Right cardiac atrium (tissue), 5 donors: ENCODE data around the gene PRR5. TPM values are rescaled to one million over a fixed set of nuclear protein-coding genes. Genes with fewer than 3 reads are reported as not detected.

Source experiments
- ATAC-seq, 2 donors: fragments of 200-7000 bp; cut with Tn5 transposase; one replicate each; pipeline versions ENCODE4 v1.8.0 to v1.9.1; 2020; ENCODE audit warnings: moderate library complexity in 2 of 2, mild to moderate bottlenecking in 1 of 2
- DNase-seq, 3 donors: peaks; one replicate each; pipeline ENCODE4 v3.0.0-alpha.2; 2020
- H3K27ac ChIP-seq: one replicate; pipeline ENCODE4 v1.5.1; 2013; ENCODE audit warnings: mild to moderate bottlenecking, low read length, control low read depth, moderate library complexity
- H3K27me3 ChIP-seq: one replicate; pipeline ENCODE4 v1.6.1; 2013; ENCODE audit not compliant: control insufficient read depth, insufficient read depth
- H3K4me1 ChIP-seq: one replicate; pipeline ENCODE4 v1.6.1; 2013; ENCODE audit warnings: low read length; ENCODE audit not compliant: control insufficient read depth, insufficient read depth
- H3K4me3 ChIP-seq: one replicate; pipeline ENCODE4 v1.5.1; 2013; ENCODE audit warnings: low read length, control low read depth
- H3K9me3 ChIP-seq: one replicate; pipeline ENCODE4 v1.6.1; 2013; ENCODE audit warnings: low read length; ENCODE audit not compliant: control insufficient read depth
- WGBS: extraction: QIAGEN DNeasy Blood & Tissue Kit; methylation state at CpG from one replicate; pipeline ENCODE4 v1.1.7; 2013; 5-methylcytosine and 5-hydroxymethylcytosine counted together
- intact Hi-C, 4 donors: fragments of 100-400 bp; cut with DNase I; formaldehyde crosslinking; loops; one replicate each; pipeline versions ENCODE4 v1.11.0 to v1.14.0; 2022 to 2023
- polyA plus RNA-seq: library from polyadenylated mRNA; stranded (reverse); fragments of 200-250 nt; gene quantifications from one replicate; pipeline ENCODE4 v1.2.3, GENCODE V29; 2013
- total RNA-seq, 4 donors: library from RNA; stranded (reverse); fragmentation: NEBNext Ultra II Directional; extraction: Animal tissue kit (Norgen Biotek cat#: 25700); gene quantifications; one replicate each; pipeline ENCODE4 v1.2.1, GENCODE V29; 2021
- donor health status: healthy with polysubstance abuse.
- donor health status: DM: no; HTN: yes; CAD: no.
- donor health status: DM: no; HTN: no; CAD: no.
- donor health status: DM: no; HTN: yes; CAD: no; lungs with severe emphysema.
- donor health status: DM: yes; HTN: yes; CAD: no.

Gene PRR5
- total and polyA plus RNA-seq, 5 donors: 6.1 to 10.9 (median 9.2) TPM

DNA sequence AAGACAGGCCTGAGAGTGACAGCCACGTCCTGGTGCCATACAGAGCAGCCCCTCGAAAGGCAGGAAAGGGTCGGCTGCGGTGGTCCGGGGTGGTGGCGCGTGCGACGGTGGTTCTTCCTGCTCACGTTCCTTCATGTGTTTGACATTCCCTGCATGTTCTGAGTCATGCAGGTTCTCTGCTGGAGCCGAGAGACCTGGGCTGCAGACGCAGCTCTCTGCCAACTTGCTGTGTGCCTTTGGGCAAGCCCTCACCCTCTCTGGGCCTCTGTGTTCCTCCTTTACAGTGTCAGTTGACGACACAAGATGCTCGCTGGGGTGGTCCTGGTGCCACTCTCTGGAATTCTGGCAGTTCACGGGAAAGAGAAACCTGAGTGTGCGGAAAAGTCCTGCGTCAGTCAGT, 62.4 kb downstream of the PRR5 start:
- no peaks in the 10 kb centered on the region for H3K27me3 ChIP-seq
- WGBS: 89% methylated on average over 17 of the region's 17 CpGs
- ATAC-seq (no peak), DNase-seq (no peak)
- H3K27ac ChIP-seq: no peak overlapping the region
- intact Hi-C loops: no loop called here
- H3K4me1 ChIP-seq: no peaks in the 10 kb centered on the region
- H3K9me3 ChIP-seq: no peaks in the 10 kb centered on the region
- H3K4me3 ChIP-seq: no peak overlapping the region

- no peak for DNase-seq
- no peaks in the 10 kb centered on the region for H3K4me1 ChIP-seq
- no peaks in the 10 kb centered on the region for H3K9me3 ChIP-seq
- no peak overlapping the region for H3K27ac ChIP-seq
- H3K27me3 ChIP-seq: no peaks in the 10 kb centered on the region
- no peak for ATAC-seq
- whole genome bisulfite sequencing: 21% methylated on average over 4 of the region's 4 CpGs
- intact Hi-C loops: no loop called here
- H3K4me3 ChIP-seq: no peak overlapping the region
Measured at GRCh38 chr22:44764974-44765373, 63.0 kb downstream of the PRR5 start.

GRCh38 chr22:44765571-44766285, 63.7 kb downstream of the PRR5 start:
- intact Hi-C loops: no loop called here
- no peak overlapping the region for H3K4me3 ChIP-seq
- DNase-seq (no peak), ATAC-seq (no peak)
- no peaks in the 10 kb centered on the region for H3K27me3 ChIP-seq
- WGBS: 69% methylated on average over 23 of the region's 23 CpGs
- H3K4me1 ChIP-seq: no peaks in the 10 kb centered on the region
- no peaks in the 10 kb centered on the region for H3K9me3 ChIP-seq
- H3K27ac ChIP-seq: no peak overlapping the region

GRCh38 chr22:44773082-44773481, 71.1 kb downstream of the PRR5 start:
- no peaks in the 10 kb centered on the region for H3K4me1 ChIP-seq
- DNase-seq (no peak), ATAC-seq (no peak)
- WGBS: 86% methylated on average over 1 of the region's 1 CpG
- intact Hi-C loops: no loop called here
- no peak overlapping the region for H3K4me3 ChIP-seq
- no peak overlapping the region for H3K27ac ChIP-seq
- no peaks in the 10 kb centered on the region for H3K27me3 ChIP-seq
- no peaks in the 10 kb centered on the region for H3K9me3 ChIP-seq

DNA sequence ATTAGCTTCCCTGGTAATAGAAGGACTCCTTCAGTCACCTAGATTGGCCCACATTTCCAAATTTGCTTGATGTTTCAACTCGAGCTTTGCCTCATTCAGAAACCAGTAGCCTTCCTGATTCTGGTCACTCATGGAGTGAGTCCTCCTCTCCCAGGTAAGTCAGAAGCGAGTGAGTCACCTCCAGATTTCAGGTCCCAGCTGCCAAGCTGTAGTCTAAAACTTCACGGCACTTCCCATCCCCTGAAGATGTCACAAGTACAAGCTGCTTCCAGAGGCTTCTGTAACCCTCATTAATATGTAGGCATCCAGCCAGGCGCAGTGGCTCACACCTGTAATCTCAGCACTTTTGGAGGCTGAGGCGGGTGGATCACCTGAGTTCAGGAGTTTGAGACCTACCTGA, 73.9 kb downstream of the PRR5 start:
- intact Hi-C loops: no loop called here
- Histone ChIP-seq H3K4me1 (no peaks in the 10 kb centered on the region), H3K9me3 (no peaks in the 10 kb centered on the region), H3K27ac (no peak overlapping the region), H3K27me3 (no peaks in the 10 kb centered on the region), H3K4me3 (no peak overlapping the region)
- WGBS: 88% methylated on average over 5 of the region's 5 CpGs
- no peak for ATAC-seq
- no peak for DNase-seq

DNA sequence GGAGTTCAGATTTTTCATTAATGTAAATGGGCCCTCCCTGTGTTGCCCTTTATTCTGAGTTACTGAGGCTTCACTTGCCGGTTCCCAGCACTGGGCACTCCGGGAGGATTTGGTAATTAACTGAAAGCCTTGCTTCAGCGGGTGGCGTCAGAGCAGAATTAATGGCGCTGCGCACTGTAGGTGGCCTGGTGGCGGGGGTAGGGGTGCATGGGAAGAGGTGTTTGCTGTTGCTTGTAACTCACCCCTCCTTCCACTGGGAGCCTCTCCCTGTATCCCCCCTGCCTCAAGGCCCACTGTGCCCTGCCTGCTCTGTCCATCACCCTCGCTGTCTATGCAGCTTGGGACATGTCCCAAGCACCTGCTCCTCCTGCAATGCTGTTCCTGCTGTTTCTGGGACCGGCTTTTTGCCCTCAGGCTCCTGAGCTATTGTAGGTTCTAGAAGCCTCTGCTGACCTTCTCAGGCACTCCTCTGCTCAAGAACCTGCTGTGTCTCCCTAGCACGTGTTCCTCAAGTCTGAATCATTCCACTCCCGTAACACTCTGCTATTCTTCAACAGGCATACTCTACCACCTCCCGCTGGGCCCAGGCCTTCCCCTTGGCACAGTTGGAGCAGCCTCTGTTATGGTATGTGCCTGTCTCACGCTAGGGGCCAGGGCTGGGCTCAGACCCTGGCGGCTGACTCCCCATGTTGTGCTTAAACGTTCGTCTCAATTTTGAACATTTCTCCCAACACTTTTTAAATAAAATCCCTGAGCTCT, 74.8 kb downstream of the PRR5 start:
- no peak for ATAC-seq
- Histone ChIP-seq H3K4me1 (no peaks in the 10 kb centered on the region), H3K9me3 (no peaks in the 10 kb centered on the region), H3K27me3 (no peaks in the 10 kb centered on the region), H3K27ac (no peak overlapping the region), H3K4me3 (no peak overlapping the region)
- 83% methylated on average over 16 of the region's 16 CpGs for WGBS
- DNase-seq: no peak
- intact Hi-C loops: no loop called here

GRCh38 chr22:44777364-44777755, 75.4 kb downstream of the PRR5 start:
- WGBS: 61% methylated on average over 2 of the region's 2 CpGs
- intact Hi-C loops: no loop called here

DNA sequence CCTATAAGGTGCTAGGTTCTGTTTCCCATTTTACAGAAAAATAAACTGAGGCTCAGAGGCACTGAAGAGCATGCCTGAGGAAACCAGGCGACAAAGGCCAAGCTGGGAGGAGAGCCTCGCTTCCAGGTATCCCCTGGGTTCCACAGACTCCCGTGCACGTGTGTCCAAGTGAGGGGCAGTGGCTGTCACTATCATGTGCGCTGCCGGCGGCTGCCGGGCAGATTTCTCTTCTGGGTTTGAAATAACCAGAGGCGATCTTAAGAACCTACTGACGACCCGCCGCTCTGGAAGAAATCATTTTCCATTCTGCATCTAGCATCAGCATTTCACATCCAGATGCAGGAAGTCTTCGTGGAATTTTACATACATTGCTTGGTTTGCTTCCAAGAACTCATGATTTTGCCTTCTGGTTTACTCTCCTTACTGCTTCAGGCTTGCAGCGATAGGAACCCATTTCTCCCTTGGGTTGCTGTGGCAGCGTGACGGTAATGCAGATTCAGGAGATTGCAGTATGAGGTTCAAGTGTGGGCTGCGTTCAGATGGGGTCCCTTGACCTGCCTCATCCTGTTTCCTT, 79.0 kb downstream of the PRR5 start:
- 63% methylated on average over 17 of the region's 17 CpGs for WGBS
- intact Hi-C loops: no loop called here
- Histone ChIP-seq H3K4me3 (no peak overlapping the region), H3K27ac (no peak overlapping the region), H3K27me3 (no peaks in the 10 kb centered on the region), H3K4me1 (no peaks in the 10 kb centered on the region), H3K9me3 (no peaks in the 10 kb centered on the region)
- ATAC-seq (no peak), DNase-seq (no peak)

More at GRCh38 chr22:44777364-44777755, 75.4 kb downstream of the PRR5 start:
- ATAC-seq: no peak
- DNase-seq: no peak
- Histone ChIP-seq H3K27me3 (no peaks in the 10 kb centered on the region), H3K4me1 (no peaks in the 10 kb centered on the region), H3K4me3 (no peak overlapping the region), H3K9me3 (no peaks in the 10 kb centered on the region), H3K27ac (no peak overlapping the region)

- 61% methylated on average over 17 of the region's 17 CpGs for WGBS
- ATAC-seq (peak in 1 of 2 donors; percentile 45), DNase-seq (no peak)
- intact Hi-C loops: no loop called here
- Histone ChIP-seq H3K9me3 (no peaks in the 10 kb centered on the region), H3K27me3 (no peaks in the 10 kb centered on the region), H3K4me1 (no peaks in the 10 kb centered on the region), H3K27ac (no peak overlapping the region), H3K4me3 (no peak overlapping the region)
Measured at GRCh38 chr22:44782363-44782963, 80.5 kb downstream of the PRR5 start.

DNA sequence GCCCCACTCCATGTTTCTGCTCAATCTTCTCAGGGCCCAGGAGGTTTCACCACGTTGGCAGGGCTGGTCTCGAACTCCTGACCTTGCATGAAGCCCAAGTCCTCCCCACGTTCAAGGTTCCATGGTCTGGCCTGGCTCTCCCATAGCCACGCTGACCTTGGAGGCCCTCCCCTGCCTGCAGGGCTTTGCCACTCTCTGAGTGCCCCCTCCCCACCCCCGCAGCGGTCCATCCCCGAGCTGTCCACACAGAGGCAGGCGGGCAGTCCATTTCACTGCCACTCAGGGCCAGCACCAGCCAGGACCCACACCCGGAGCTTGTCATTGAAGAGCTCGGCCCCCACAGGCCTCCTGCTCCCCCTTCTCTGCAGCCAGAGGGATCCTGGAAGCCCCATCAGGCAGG, 81.1 kb downstream of the PRR5 start:
- no peak for ATAC-seq
- intact Hi-C loops: no loop called here

GRCh38 chr22:44783581-44783980, 81.6 kb downstream of the PRR5 start:
- DNase-seq (no peak), ATAC-seq (no peak)
- H3K9me3 ChIP-seq: no peaks in the 10 kb centered on the region
- H3K27me3 ChIP-seq: no peaks in the 10 kb centered on the region
- 47% methylated on average over 14 of the region's 14 CpGs for WGBS
- no peaks in the 10 kb centered on the region for H3K4me1 ChIP-seq
- H3K4me3 ChIP-seq: no peak overlapping the region
- intact Hi-C loops: no loop called here
- no peak overlapping the region for H3K27ac ChIP-seq

More for the DNA sequence above, 81.1 kb downstream of the PRR5 start:
- Histone ChIP-seq H3K27me3 (no peaks in the 10 kb centered on the region), H3K9me3 (no peaks in the 10 kb centered on the region), H3K27ac (no peak overlapping the region), H3K4me3 (no peak overlapping the region), H3K4me1 (no peaks in the 10 kb centered on the region)
- no peak for DNase-seq
- 66% methylated on average over 10 of the region's 10 CpGs for WGBS
